ENCODE measurements around the gene ZC2HC1B.
"Not testable (repeated sequence)": the region's sequence is repeated elsewhere in the genome, so short reads cannot be mapped to it uniquely, and the experiment has no call there.

ZC2HC1B gene

DNA sequence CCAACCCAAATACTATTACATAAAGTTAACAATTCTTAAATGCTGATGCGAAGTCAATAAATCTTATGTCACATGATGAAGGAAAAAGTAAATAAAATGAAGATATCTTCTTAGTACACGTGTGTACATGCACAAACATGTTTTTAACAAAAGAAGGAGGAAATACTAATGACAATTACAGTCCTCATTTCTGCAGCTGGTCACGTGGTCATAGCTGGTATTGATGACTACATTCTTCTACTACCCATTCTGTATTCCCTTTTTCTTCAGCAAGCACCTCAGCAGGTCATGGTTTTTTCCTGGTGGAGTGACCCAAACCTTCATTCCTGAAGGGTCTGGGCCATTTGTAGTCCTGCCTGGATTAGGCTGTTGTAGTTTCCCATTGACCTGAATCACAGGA, 4.5 kb downstream of the ZC2HC1B start:
- DNase-seq (ENCODE audit: low spot score) = not testable (repeated sequence)

- not testable (repeated sequence) for DNase-seq (ENCODE audit: low spot score)
Measured at GRCh38 chr6:143871202-143871730, 7.0 kb downstream of the ZC2HC1B start.

DNA sequence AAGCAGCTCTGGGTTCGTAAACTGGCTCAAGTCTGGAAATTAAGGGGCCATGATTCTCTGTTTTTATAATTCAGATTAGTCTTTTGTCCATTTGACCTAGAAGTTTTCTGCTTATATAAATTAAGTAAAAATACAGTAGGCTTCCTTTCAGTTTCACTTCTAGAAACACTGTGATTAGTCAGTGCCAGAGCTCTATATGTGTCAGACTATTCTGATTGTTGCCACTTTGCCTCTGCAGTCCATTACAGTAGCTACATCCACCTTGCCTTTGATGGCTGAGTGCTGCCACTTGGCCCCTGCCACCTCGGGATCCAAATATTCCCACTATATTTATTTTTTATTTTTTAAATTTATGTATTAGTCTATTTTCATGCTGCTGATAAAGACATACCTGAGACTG, 7.9 kb downstream of the ZC2HC1B start:
- DNase-seq (ENCODE audit: low spot score) = no peak

DNA sequence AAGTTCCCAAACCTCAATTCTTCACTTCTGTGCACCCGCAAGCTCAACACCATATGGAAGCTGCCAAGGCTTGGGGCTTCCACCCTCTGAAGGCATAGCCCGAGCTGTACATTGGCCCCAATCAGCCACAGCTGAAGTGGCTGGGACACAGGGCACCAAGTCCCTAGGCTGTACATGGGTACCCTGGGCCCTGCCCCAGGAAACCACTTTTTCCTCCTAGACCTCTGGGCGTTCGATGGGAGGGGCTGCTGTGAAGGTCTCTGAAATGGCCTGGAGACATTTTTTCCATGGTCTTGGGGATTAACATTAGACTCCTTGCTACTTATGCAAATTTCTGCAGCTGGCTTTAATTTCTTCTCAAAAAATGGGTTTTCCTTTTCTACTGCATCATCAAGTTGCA, 9.3 kb downstream of the ZC2HC1B start:
- not testable (repeated sequence) for DNase-seq (ENCODE audit: low spot score)

GRCh38 chr6:143874503-143874902, 10.2 kb downstream of the ZC2HC1B start:
- not testable (repeated sequence) for DNase-seq (ENCODE audit: low spot score)

DNA sequence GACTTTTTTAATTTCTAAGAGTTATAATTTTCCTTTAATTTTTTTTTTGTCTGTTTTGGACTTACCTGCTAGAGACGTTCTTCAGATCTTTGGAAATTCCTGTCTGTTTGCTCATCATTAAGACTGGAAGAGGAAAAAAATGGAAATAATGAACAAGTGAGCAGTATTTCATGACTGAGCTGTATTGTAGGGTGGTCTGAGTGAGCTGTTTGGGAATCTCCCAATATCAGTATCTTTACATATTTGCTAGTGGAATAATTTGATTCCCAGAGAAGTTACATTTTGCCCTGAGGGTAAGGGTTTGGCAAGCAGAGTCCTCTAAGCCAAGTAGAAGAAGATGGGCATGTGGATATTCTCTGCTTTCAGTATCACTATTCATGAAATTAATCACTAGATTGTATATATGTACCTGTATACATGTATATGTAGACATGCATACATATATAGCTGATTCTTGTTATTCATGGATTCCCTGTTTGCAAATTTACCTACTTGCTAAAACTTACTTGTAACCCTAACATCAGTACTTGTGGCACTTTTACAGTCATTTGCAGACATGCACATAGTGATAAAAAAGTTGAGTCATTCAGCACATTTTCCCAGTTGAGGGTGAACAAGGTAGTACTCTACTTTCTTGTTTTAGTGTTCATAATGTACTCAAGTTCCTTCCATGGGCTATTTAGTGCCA, 13.5 kb downstream of the ZC2HC1B start:
- no peak for DNase-seq (ENCODE audit: low spot score)

DNA sequence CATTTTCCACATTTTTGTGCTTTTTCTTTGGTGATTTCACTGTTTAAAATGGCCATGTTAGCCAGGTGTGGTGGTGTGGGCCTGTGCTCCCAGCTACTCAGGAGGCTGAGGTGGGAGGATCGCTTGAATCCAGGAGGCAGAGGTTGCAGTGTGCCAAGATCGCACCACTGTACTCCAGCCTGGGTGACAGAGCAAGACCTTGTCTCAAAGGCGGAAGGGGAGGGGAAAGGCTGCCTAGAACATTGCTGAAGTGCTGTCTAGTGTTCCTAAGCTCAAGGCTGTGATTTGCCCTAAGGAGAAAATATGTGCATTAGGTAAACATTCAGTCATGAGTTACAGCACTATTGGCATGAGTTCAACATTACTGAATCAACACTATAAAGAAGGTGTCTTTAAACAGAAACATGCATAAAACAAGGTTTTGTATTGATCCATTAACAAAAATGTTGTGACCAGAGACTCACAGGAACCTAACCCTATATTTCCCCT, 14.0 kb downstream of the ZC2HC1B start:
- DNase-seq (ENCODE audit: low spot score) = no peak

DNA sequence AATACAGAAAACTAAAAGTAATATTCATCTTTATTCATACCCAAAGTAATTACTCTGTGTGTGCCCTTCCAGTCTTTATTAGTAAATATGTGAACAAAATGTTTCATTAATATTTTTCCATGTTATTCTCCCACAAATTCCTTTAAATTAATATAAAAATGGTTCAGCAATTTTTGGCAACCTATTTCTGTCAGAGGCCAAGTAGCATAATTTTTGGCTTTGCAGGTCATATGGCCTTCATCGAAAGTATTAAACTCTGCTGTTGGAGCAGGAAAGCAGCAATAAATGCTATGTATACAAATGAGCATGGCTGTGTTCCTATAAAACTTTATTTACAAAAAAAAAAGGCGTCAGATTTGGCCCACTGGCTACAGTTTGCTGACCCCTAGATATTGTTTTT, 16.1 kb downstream of the ZC2HC1B start:
- DNase-seq (ENCODE audit: low spot score) = no peak

DNA sequence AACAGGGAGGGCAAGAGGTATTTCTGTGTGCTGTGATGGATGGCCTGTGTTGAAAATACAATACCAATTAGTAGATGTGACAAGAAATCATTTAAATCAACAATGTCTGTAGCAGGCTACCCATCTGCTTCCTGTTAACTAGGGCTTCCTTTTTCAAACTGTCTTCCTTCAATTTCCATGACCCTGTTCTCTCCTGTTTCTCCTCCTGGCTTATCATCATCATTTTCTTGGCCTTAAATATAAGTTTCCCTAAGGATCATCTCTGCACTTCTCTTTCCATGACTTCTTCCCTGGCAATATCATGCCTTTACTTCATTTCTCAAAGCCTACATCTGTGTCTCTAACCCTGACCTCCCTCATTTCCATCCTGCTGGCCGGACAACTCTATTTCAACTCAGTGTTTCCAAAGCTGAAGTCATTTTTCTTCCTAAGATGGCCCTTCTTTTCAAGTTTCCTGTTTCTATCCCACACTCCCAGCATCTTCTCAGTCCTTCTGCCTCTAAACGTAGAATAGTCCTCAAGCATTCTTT, 18.2 kb downstream of the ZC2HC1B start:
- no peak for DNase-seq (ENCODE audit: low spot score)

GRCh38 chr6:143884216-143884900, 20.1 kb downstream of the ZC2HC1B start:
- no peak for DNase-seq (ENCODE audit: low spot score)

- DNase-seq (ENCODE audit: low spot score) = no peak
Measured at GRCh38 chr6:143885116-143885515, 20.8 kb downstream of the ZC2HC1B start.

DNA sequence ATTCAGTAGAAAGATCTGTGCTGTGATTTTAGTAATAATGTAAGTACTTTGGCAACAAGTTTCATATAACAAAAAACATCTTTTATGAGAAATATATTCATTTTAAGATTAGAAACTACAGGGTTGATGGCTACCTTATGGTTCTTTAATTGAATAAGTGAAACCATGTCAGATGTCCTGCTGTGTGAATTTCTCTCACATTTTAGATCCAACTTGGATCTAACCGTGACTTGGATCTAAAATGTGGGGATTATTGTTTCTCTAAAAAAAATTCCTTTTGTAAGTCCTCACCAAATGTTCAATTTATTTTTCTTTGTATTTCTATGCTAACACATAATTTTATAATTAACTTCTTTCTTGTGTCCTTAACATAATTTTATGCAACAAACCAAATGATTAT, 30.4 kb downstream of the ZC2HC1B start:
- DNase-seq (ENCODE audit: low spot score) = no peak

DNA sequence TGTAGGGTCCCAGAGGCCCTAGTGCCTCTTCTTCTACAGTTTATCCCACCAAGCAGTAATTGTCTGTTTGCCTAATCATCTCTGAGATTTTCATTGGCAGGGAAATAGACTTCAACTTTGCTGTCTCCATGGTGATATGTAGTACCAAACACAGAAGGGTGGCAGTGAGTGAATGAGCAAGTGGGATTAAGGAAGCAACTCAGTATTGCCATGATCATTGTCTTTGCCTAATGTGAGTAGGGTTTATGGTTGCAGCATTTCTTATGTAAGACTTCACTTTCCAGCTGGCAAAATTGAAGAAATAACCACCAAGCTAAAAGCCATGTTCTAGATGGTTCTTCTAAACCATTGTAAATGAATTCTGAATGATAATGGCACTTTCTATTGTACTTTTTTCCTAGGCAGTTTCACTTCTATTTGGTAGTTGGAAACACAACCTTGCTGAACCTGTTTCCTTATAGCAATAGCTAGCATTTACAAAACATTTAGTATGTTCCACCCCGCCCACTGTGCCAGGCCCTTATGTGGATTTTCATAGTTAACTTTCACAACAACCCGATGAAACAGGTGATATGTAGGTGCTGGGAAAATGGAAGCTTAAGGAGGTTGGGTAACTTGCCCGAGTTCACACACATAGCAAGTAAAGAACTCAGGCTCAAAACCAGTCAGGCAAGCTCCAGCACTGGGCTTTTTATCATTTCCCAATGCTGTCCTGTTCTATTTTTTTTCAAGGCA, 32.0 kb downstream of the ZC2HC1B start:
- DNase-seq (ENCODE audit: low spot score) = no peak

- no peak for DNase-seq (ENCODE audit: low spot score)
Measured at GRCh38 chr6:143900358-143900757, 36.1 kb downstream of the ZC2HC1B start.

- no peak for DNase-seq (ENCODE audit: low spot score)
Measured at GRCh38 chr6:143901885-143902750, 37.8 kb downstream of the ZC2HC1B start.

DNA sequence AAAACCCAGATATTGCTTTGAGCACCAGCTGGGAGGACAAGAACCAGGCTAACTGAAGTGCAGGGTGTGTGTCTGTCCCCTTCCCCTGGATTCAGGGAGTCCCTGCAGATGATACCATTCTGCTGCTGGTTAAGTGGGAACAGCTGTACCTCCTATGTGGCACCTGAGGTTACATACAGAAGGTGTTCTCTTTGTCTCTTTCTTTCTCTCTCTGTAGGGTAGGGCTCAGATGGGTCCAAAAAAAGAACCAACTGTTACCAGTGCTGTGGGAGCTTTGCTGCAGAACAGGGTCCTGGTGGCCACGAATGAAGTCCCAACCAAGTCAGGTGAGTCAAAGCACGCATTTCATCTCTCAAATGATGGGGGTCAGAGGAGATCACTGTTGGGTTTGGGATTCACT, 38.6 kb downstream of the ZC2HC1B start:
- DNase-seq (ENCODE audit: low spot score) = no peak

DNA sequence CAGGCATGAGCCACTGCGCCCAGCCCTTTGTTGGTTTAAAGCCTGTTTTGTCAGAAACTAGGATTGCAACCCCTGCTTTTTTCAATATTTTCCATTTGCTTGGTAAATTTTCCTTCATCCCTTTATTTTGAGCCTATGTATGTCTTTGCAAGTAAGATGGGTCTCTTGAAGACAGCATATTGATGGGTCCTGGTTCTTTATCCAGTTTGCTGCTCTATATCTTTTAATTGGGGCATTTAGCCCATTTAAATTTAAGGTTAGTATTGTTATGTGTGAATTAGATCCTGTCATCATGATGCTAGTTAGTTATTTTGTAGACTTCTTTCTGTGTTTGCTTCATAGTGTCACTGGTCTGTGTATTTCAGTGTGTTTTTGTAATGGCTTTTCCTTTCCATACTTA, 46.8 kb downstream of the ZC2HC1B start:
- no peak for DNase-seq (ENCODE audit: low spot score)

GRCh38 chr6:143912671-143913070, 48.4 kb downstream of the ZC2HC1B start:
- DNase-seq (ENCODE audit: low spot score) = no peak

DNA sequence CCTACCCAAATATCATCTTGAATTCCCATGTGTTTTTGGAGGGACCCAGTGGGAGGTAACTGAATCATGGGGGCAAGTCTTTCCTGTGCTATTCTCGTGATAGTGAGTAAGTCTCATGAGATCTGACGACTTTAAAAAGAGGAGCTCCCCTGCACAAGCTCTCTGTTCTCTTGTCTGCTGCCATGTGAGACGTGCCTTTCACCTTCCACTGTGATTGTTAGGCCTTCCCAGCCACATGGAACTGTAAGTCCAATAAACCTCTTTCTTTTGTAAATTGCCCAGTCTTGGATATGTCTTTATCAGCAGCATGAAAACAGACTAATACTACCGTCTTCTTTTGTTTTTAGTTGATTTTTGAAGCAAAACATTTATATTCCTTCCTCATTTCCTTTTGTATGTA, 52.8 kb downstream of the ZC2HC1B start:
- not testable (repeated sequence) for DNase-seq (ENCODE audit: low spot score)

DNA sequence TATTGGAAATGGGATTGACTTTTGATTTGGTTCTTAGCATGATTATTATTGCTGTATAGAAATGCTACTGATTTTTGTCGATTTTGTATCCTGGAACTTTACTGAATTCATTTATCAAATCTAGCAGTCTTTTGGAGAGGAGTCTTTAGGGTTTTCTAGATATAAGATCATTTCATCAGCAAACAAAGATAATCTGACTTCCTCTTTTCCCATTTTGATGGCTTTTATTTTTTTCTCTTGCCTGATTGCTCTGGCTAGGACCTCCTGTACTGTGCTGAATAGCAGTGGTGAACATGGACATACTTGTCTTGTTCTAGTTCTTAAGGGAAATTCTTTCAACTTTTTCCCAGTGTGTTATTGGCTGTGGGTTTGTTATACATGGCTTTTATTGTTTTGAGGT, 64.6 kb downstream of the ZC2HC1B start:
- no peak for DNase-seq (ENCODE audit: low spot score)

- no peak for DNase-seq (ENCODE audit: low spot score)
Measured at GRCh38 chr6:143929975-143930374, 65.7 kb downstream of the ZC2HC1B start.
